ACC112 (cell line): ENCODE measurements around the gene CBARP.

Source experiments
- H2AFZ ChIP-seq: fragments of 200-600 bp; sonication (generic); one replicate; pipeline ENCODE4 v1.6.0; 2017; ENCODE audit warnings: antibody characterized with exemption, low read length; ENCODE audit not compliant: unreplicated experiment
- H3K27ac ChIP-seq: fragments of 200-600 bp; sonication (generic); 2 replicates; pipeline ENCODE4 v1.5.1; 2014; ENCODE audit warnings: low read depth, mild to moderate bottlenecking, antibody characterized with exemption, low read length, moderate library complexity
- H3K27me3 ChIP-seq: fragments of 200-600 bp; sonication (generic); 2 replicates; pipeline ENCODE4 v1.6.1; 2014; ENCODE audit warnings: mild to moderate bottlenecking, antibody characterized with exemption, low read length, moderate library complexity, mixed read lengths; ENCODE audit not compliant: insufficient read depth
- H3K36me3 ChIP-seq: fragments of 200-600 bp; sonication (generic); 2 replicates; pipeline ENCODE4 v1.6.1; 2016; ENCODE audit warnings: mild to moderate bottlenecking, antibody characterized with exemption, low read length, moderate library complexity, mixed read lengths; ENCODE audit not compliant: insufficient read depth
- H3K4me1 ChIP-seq: fragments of 200-600 bp; sonication (generic); one replicate; pipeline ENCODE4 v1.6.1; 2016; ENCODE audit warnings: low read length, mixed read lengths; ENCODE audit not compliant: insufficient read depth, unreplicated experiment, control insufficient read depth
- H3K4me3 ChIP-seq: fragments of 200-600 bp; sonication (generic); 2 replicates; pipeline ENCODE4 v1.5.1; 2014; ENCODE audit warnings: mild to moderate bottlenecking, low read depth, low read length
- H3K79me2 ChIP-seq: fragments of 200-600 bp; sonication (generic); one replicate; pipeline ENCODE4 v1.6.0; 2016; ENCODE audit warnings: low read length; ENCODE audit not compliant: control insufficient read depth, unreplicated experiment, insufficient read depth

CBARP gene

DNA sequence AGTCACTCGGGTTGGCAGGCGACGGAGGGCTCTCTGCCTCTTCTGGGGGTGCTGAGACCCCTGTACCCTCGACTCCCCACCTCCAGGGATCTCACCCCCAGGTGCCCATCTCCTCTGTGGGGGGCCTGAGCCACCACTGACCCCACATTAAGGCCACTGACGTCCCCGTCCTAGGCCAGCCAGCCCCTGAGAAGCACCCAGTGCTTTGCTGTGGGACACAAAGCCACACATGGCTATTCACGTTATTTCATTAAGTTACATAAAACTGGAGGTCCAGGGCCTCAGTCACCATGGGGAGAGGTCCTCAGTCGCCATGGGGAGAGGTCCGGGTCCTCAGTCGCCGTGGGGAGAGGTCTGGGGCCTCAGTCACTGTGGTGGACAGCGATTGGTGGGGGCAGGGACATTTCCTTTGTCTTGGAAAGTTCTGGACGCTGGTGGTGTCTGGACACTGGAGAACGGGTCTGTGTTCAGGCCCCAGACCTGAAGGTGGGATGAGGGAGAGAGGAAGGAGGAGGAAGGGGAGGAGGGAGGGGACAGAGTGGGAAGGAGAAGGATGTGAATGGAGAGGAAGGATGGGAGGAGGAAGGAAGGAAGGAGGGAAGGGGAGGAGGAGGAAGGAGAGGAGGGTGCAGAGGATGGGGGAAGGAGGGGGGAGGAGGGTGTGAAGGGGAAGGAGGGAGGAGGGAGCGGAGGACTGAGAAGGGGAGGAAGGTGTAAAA is 43.9 kb upstream of the CBARP start:
- no peaks in the 10 kb centered on the region for H3K36me3 ChIP-seq
- H3K4me3 ChIP-seq = no peak overlapping the region
- H3K79me2 ChIP-seq = peaks cover 2% of the 10 kb centered on the region
- no peak overlapping the region for H3K27ac ChIP-seq
- H3K27me3 ChIP-seq = peaks cover 22% of the 10 kb centered on the region
- peaks cover under 1% of the 10 kb centered on the region for H3K4me1 ChIP-seq
- no peak overlapping the region for H2AFZ ChIP-seq

- Histone ChIP-seq H3K27me3 (peaks cover 17% of the 10 kb centered on the region), H3K36me3 (no peaks in the 10 kb centered on the region), H3K79me2 (peaks cover 10% of the 10 kb centered on the region), H2AFZ (no peak overlapping the region), H3K4me1 (peaks cover 4% of the 10 kb centered on the region), H3K27ac (no peak overlapping the region), H3K4me3 (no peak overlapping the region)
Measured at GRCh38 chr19:1280636-1281568, 43.1 kb upstream of the CBARP start.

DNA sequence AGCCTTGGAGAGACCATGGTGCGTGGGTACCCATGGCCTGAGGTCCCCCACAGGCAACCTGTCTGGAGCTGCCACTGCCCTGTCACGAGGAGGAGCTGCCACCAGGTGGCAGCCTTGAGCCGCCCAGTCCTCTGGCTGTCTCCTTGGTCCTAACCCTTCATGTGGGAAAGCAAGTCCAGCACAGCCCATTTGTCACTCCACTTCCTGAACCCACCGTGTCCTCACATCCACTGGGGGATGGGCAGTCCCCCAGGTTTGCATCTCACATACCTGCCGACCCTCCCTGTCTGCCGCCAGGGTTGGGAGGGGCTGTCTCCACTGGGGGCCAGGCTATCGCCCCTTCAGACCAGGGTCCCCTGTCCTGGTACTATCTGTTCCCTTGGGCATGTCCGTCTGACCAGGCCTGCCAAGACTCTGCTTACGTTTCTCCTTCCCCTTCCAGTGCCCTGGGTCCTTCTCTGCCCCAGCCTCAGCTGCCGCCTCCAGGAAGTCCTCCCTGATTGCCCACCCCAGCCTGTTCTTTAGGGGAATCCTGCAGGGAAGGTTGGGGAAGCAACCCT is 42.1 kb upstream of the CBARP start:
- Histone ChIP-seq H2AFZ (no peak overlapping the region), H3K27ac (no peak overlapping the region), H3K27me3 (peaks cover 11% of the 10 kb centered on the region), H3K79me2 (peaks cover 10% of the 10 kb centered on the region), H3K36me3 (no peaks in the 10 kb centered on the region), H3K4me3 (no peak overlapping the region), H3K4me1 (peaks cover 5% of the 10 kb centered on the region)

- Histone ChIP-seq H3K36me3 (peaks cover 3% of the 10 kb centered on the region; the same call in 1 of the 2 replicates), H2AFZ (no peak overlapping the region), H3K27me3 (peaks cover 2% of the 10 kb centered on the region), H3K4me1 (peaks cover 12% of the 10 kb centered on the region), H3K79me2 (peaks cover 16% of the 10 kb centered on the region), H3K27ac (no peak overlapping the region), H3K4me3 (no peak overlapping the region)
Measured at GRCh38 chr19:1278713-1279660, 41.2 kb upstream of the CBARP start.

- Histone ChIP-seq H3K36me3 (peaks cover 10% of the 10 kb centered on the region; the same call in 1 of the 2 replicates), H3K27ac (no peak overlapping the region)
Measured at GRCh38 chr19:1278074-1278473, 40.3 kb upstream of the CBARP start.

GRCh38 chr19:1277061-1277460 is 39.3 kb upstream of the CBARP start:
- H3K4me1 ChIP-seq = peaks cover 16% of the 10 kb centered on the region
- H3K27me3 ChIP-seq = no peaks in the 10 kb centered on the region
- no peak overlapping the region for H2AFZ ChIP-seq
- H3K27ac ChIP-seq = no peak overlapping the region
- peaks cover 35% of the 10 kb centered on the region for H3K79me2 ChIP-seq
- H3K36me3 ChIP-seq = peaks cover 20% of the 10 kb centered on the region; the same call in 1 of the 2 replicates
- no peak overlapping the region; the same call in 1 of the 2 replicates for H3K4me3 ChIP-seq

More at GRCh38 chr19:1278074-1278473, 40.3 kb upstream of the CBARP start:
- peaks cover 16% of the 10 kb centered on the region for H3K4me1 ChIP-seq
- peaks cover 25% of the 10 kb centered on the region for H3K79me2 ChIP-seq
- H3K4me3 ChIP-seq = no peak overlapping the region
- no peak overlapping the region for H2AFZ ChIP-seq
- no peaks in the 10 kb centered on the region for H3K27me3 ChIP-seq

DNA sequence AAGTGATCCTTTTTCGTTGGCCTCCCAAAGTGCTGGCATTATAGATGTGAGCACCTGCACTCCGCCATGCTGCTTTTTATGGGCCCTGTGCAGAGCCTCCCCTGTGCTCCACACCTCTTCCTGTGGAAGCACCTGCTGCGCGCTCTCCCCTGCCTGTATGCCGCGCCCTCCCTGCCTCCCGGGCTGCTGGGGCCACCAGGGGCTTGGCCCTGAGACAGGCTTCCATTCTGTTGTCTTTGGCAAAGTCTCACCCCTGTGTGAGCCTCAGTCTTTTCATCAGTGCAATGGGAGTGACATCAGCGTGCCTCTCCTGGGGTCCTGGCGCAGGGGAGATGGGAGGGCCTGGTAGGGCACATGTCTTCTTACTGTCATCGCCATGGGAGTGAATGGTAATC is 38.8 kb upstream of the CBARP start:
- peaks cover 17% of the 10 kb centered on the region for H3K4me1 ChIP-seq
- H3K36me3 ChIP-seq = peaks cover 21% of the 10 kb centered on the region; the same call in 1 of the 2 replicates
- H3K4me3 ChIP-seq = peak overlapping the region; percentile 89
- no peak overlapping the region for H2AFZ ChIP-seq
- peaks cover 39% of the 10 kb centered on the region for H3K79me2 ChIP-seq
- peak overlapping the region; percentile 93; the same call in 1 of the 2 replicates for H3K27ac ChIP-seq
- no peaks in the 10 kb centered on the region for H3K27me3 ChIP-seq

DNA sequence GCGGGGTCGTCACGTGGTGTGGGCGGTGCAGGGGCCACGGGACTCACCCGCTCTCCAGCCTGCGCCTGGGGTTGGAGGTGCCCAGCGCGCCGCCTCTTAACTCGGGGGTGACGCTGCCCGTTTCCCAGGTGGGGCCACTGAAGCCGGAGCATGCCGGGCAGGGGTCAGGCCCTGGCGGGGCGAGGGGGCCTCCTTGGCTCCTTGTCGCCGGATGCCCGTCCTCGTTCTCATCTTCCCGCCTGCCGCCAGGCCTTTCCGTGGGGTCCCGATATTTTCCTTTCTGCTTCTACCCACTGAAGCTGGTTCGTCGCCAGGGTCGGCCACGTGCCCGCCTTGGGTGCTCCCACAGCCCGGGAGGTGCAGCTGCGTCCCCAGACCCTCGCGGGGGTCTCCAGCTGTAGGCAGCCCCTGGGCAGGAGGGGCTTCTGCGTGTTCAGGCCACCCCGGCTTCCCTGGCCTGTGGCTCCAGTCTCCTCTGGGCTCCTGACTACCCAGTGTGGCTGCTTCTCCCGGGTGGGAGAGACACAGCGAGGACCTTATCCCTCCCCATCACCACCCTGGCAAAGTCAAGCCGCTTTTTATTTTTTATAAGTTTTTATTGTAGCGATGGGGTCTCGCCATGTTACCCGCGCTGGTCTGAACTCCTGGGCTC is 38.3 kb upstream of the CBARP start:
- Histone ChIP-seq H3K4me1 (peaks cover 23% of the 10 kb centered on the region), H3K4me3 (peak overlapping the region; percentile 89), H3K27me3 (no peaks in the 10 kb centered on the region), H3K36me3 (peaks cover 25% of the 10 kb centered on the region; the same call in 1 of the 2 replicates), H3K27ac (peak overlapping the region; percentile 93), H3K79me2 (peaks cover 45% of the 10 kb centered on the region), H2AFZ (no peak overlapping the region)

GRCh38 chr19:1275260-1275975 is 37.6 kb upstream of the CBARP start, which contains the start of gene FAM174C:
FAM174C (plus strand) TSS chr19:1275530; CDS start chr19:1275550, 20 bp downstream.
- Histone ChIP-seq H3K79me2 (peaks cover 52% of the 10 kb centered on the region), H3K36me3 (peaks cover 29% of the 10 kb centered on the region; the same call in 1 of the 2 replicates), H3K27me3 (no peaks in the 10 kb centered on the region), H3K4me1 (peaks cover 29% of the 10 kb centered on the region), H3K4me3 (peak within 1 kb of the TSS; percentile 89), H3K27ac (peak within 1 kb of the TSS; percentile 93), H2AFZ (peak within 1 kb of the TSS; percentile 38)
